WTC11 (cell line): Measurements from ENCODE around the gene PLXNB2. TPM values are rescaled to one million over a fixed set of nuclear protein-coding genes. Genes with fewer than 3 reads are reported as not detected.
A peak's percentile ranks its signal among the peaks of the same experiment; 100 is the strongest.

Experiments used
- ATAC-seq: fragments of 200-7000 bp; cut with Tn5 transposase; 2 replicates; pipeline ENCODE4 v1.10.0; 2021; ENCODE audit warnings: mild to moderate bottlenecking, moderate library complexity
- CTCF ChIA-PET: fragments of 300-600 bp; sonication (Branson Sonifier 250); formaldehyde crosslinking; loops from one replicate; lab custom pipeline; 2021; ENCODE audit warnings: antibody characterized with exemption; lab: Charles Lee
- POLR2A ChIA-PET: fragments of 350-600 bp; sonication (Branson Sonifier 250); formaldehyde crosslinking; loops from one replicate; lab custom pipeline; 2021; ENCODE audit warnings: antibody characterized with exemption; lab: Charles Lee
- DNase-seq: peaks from one replicate; pipeline ENCODE4 v3.0.0; 2021; ENCODE audit warnings: low spot score
- H3K27ac Mint-ChIP-seq: 2 replicates; pipeline ENCODE4 v1.8.0; 2021; ENCODE audit warnings: mixed read lengths
- H3K27me3 Mint-ChIP-seq: 2 replicates; pipeline ENCODE4 v1.8.0; 2021; ENCODE audit warnings: low read depth, mild to moderate bottlenecking, moderate library complexity, mixed read lengths
- H3K36me3 Mint-ChIP-seq: 2 replicates; pipeline ENCODE4 v1.8.0; 2021; ENCODE audit warnings: mixed read lengths
- H3K4me1 Mint-ChIP-seq: 2 replicates; pipeline ENCODE4 v1.8.0; 2022; ENCODE audit warnings: mixed read lengths
- H3K4me3 Mint-ChIP-seq: 2 replicates; pipeline ENCODE4 v1.8.0; 2021; ENCODE audit warnings: mild to moderate bottlenecking, moderate library complexity, mixed read lengths
- H3K9me3 Mint-ChIP-seq: 2 replicates; pipeline ENCODE4 v1.8.0; 2021; ENCODE audit warnings: mixed read lengths
- ATF1 ChIP-seq: sonication (generic); formaldehyde crosslinking; IDR thresholded peaks from 2 replicates; pipeline ENCODE4 v1.8.1; 2023; ENCODE audit warnings: mild to moderate bottlenecking, moderate library complexity, missing genetic modification reagents
- ATF3 ChIP-seq: sonication (generic); formaldehyde crosslinking; conservative IDR thresholded peaks from 2 replicates; pipeline ENCODE4 v1.8.1; 2022; ENCODE audit warnings: mild to moderate bottlenecking, missing genetic modification reagents
- CREM ChIP-seq: sonication (generic); formaldehyde crosslinking; IDR thresholded peaks from 2 replicates; pipeline ENCODE4 v1.8.1; 2022; ENCODE audit warnings: mild to moderate bottlenecking, missing genetic modification reagents, moderate library complexity
- ELF4 ChIP-seq: sonication (generic); formaldehyde crosslinking; IDR thresholded peaks from 2 replicates; pipeline ENCODE4 v1.8.1; 2022; ENCODE audit warnings: low read depth, mild to moderate bottlenecking, moderate library complexity, missing genetic modification reagents
- FOXP1 ChIP-seq: sonication (generic); formaldehyde crosslinking; IDR thresholded peaks from 2 replicates; pipeline ENCODE4 v1.8.0; 2022; ENCODE audit warnings: missing genetic modification reagents, mild to moderate bottlenecking, moderate library complexity, borderline replicate concordance
- MYBL2 ChIP-seq: sonication (generic); formaldehyde crosslinking; IDR thresholded peaks from 2 replicates; pipeline ENCODE4 v1.8.1; 2023; ENCODE audit warnings: mild to moderate bottlenecking, moderate library complexity, missing genetic modification reagents
- NFYB ChIP-seq: sonication (generic); formaldehyde crosslinking; conservative IDR thresholded peaks from 2 replicates; pipeline ENCODE4 v1.8.0; 2022; ENCODE audit warnings: low read depth, missing genetic modification reagents
- NR1H2 ChIP-seq: sonication (generic); formaldehyde crosslinking; IDR thresholded peaks from 2 replicates; pipeline ENCODE4 v1.9.0; 2021; ENCODE audit warnings: mild to moderate bottlenecking, moderate library complexity, missing genetic modification reagents
- OVOL2 ChIP-seq: fragments of 250-450 bp; sonication (Bioruptor Pico); IDR thresholded peaks from 2 replicates; pipeline ENCODE4 v1.9.0; 2021; ENCODE audit warnings: mild to moderate bottlenecking, borderline replicate concordance
- PRDM15 ChIP-seq: sonication (generic); formaldehyde crosslinking; IDR thresholded peaks from 2 replicates; pipeline ENCODE4 v1.8.0; 2022; ENCODE audit warnings: missing genetic modification reagents
- PRRX2 ChIP-seq: fragments of 250-450 bp; sonication (Bioruptor Pico); IDR thresholded peaks from 2 replicates; pipeline ENCODE4 v1.8.0; 2021; ENCODE audit warnings: mild to moderate bottlenecking
- SMAD4 ChIP-seq: sonication (generic); formaldehyde crosslinking; IDR thresholded peaks from 2 replicates; pipeline ENCODE4 v1.8.0; 2022; ENCODE audit warnings: mild to moderate bottlenecking, missing genetic modification reagents
- SOX15 ChIP-seq: fragments of 250-450 bp; sonication (Bioruptor Pico); IDR thresholded peaks from 2 replicates; pipeline ENCODE4 v1.9.0; 2021; ENCODE audit warnings: mild to moderate bottlenecking
- TCF7 ChIP-seq: sonication (generic); formaldehyde crosslinking; IDR thresholded peaks from 2 replicates; pipeline ENCODE4 v1.8.0; 2022; ENCODE audit warnings: mild to moderate bottlenecking, low read depth, missing genetic modification reagents, moderate library complexity
- TEAD4 ChIP-seq: sonication (generic); formaldehyde crosslinking; IDR thresholded peaks from 2 replicates; pipeline ENCODE4 v1.8.0; 2022; ENCODE audit warnings: mild to moderate bottlenecking, missing genetic modification reagents
- ZBTB21 ChIP-seq: sonication (generic); formaldehyde crosslinking; IDR thresholded peaks from 2 replicates; pipeline ENCODE4 v1.8.1; 2023; ENCODE audit warnings: mild to moderate bottlenecking, missing genetic modification reagents, borderline replicate concordance
- ZMAT4 ChIP-seq: fragments of 250-450 bp; sonication (Bioruptor Pico); IDR thresholded peaks from 2 replicates; pipeline ENCODE4 v1.9.0; 2021; ENCODE audit warnings: mild to moderate bottlenecking
- ZNF121 ChIP-seq: sonication (generic); formaldehyde crosslinking; IDR thresholded peaks from 2 replicates; pipeline ENCODE4 v1.8.0; 2023; ENCODE audit warnings: missing genetic modification reagents
- ZNF138 ChIP-seq: sonication (generic); formaldehyde crosslinking; conservative IDR thresholded peaks from 2 replicates; pipeline ENCODE4 v1.8.1; 2022; ENCODE audit warnings: mild to moderate bottlenecking, moderate library complexity, missing genetic modification reagents
- ZNF219 ChIP-seq: sonication (generic); formaldehyde crosslinking; IDR thresholded peaks from 2 replicates; pipeline ENCODE4 v1.8.0; 2023; ENCODE audit warnings: missing genetic modification reagents, mild to moderate bottlenecking, borderline replicate concordance
- ZNF671 ChIP-seq: fragments of 250-450 bp; sonication (Bioruptor Pico); IDR thresholded peaks from 2 replicates; pipeline ENCODE4 v1.8.0; 2021; ENCODE audit warnings: mild to moderate bottlenecking
- total RNA-seq: library from RNA; stranded (reverse); gene quantifications from 3 replicates; pipeline ENCODE4 v1.2.3, GENCODE V29; 2021
- TF ChIP-seq, protein P1 (sequence below): sonication (generic); formaldehyde crosslinking; IDR thresholded peaks from 2 replicates; pipeline ENCODE4 v1.8.1; 2023; ENCODE audit warnings: mild to moderate bottlenecking, missing genetic modification reagents, moderate library complexity
- TF ChIP-seq, protein P2 (sequence below): sonication (generic); formaldehyde crosslinking; IDR thresholded peaks from 2 replicates; pipeline ENCODE4 v1.8.0; 2022; ENCODE audit warnings: mild to moderate bottlenecking, missing genetic modification reagents

Gene PLXNB2
- total RNA-seq, 1 experiment from 2014 or later = 113 TPM

GRCh38 chr22:50326225-50326955 is 18.9 kb upstream of the PLXNB2 start:
- CTCF ChIA-PET = interaction anchor here (0.5 to 4.9 kb wide), 18 partner anchors 10 to 199 kb away, joined by 3 to 41 read pairs (median 6); partner anchors contain the start of genes HDAC10 and MAPK12
- TF ChIP-seq SMAD4 (no peak), OVOL2 (no peak), TEAD4 (CRISPR knock-in tag) (no peak), NR1H2 (CRISPR knock-in tag) (no peak), PRDM15 (CRISPR knock-in tag) (no peak), ZNF121 (no peak), ZMAT4 (CRISPR knock-in tag) (no peak), SOX15 (no peak), ZBTB21 (no peak), PRRX2 (CRISPR knock-in tag) (no peak), NFYB (CRISPR knock-in tag) (no peak), ZNF219 (CRISPR knock-in tag) (no peak), FOXP1 (CRISPR knock-in tag) (no peak), ZNF138 (no peak), CREM (CRISPR knock-in tag) (no peak)
- TF ChIP-seq, protein P1, sequence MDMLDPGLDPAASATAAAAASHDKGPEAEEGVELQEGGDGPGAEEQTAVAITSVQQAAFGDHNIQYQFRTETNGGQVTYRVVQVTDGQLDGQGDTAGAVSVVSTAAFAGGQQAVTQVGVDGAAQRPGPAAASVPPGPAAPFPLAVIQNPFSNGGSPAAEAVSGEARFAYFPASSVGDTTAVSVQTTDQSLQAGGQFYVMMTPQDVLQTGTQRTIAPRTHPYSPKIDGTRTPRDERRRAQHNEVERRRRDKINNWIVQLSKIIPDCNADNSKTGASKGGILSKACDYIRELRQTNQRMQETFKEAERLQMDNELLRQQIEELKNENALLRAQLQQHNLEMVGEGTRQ (CRISPR knock-in tag) = no peak
- TF ChIP-seq, protein P2, sequence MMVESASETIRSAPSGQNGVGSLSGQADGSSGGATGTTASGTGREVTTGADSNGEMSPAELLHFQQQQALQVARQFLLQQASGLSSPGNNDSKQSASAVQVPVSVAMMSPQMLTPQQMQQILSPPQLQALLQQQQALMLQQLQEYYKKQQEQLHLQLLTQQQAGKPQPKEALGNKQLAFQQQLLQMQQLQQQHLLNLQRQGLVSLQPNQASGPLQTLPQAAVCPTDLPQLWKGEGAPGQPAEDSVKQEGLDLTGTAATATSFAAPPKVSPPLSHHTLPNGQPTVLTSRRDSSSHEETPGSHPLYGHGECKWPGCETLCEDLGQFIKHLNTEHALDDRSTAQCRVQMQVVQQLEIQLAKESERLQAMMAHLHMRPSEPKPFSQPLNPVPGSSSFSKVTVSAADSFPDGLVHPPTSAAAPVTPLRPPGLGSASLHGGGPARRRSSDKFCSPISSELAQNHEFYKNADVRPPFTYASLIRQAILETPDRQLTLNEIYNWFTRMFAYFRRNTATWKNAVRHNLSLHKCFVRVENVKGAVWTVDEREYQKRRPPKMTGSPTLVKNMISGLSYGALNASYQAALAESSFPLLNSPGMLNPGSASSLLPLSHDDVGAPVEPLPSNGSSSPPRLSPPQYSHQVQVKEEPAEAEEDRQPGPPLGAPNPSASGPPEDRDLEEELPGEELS (CRISPR knock-in tag) = no peak
- DNase-seq = peak; percentile 30
- H3K4me1 Mint-ChIP-seq = peaks cover 3% of the 10 kb centered on the region; the same call in 1 of the 2 replicates
- peak overlapping the region; percentile 87 for H3K4me3 Mint-ChIP-seq
- no peaks in the 10 kb centered on the region for H3K36me3 Mint-ChIP-seq
- peak; percentile 40 for ATAC-seq
- POLR2A ChIA-PET = no interaction called here
- H3K9me3 Mint-ChIP-seq = no peaks in the 10 kb centered on the region
- H3K27ac Mint-ChIP-seq = no peak overlapping the region
- H3K27me3 Mint-ChIP-seq = peaks cover 28% of the 10 kb centered on the region

- H3K9me3 Mint-ChIP-seq = no peaks in the 10 kb centered on the region
- TF ChIP-seq ATF1 = no peak
- no peak for TF ChIP-seq CREM (CRISPR knock-in tag)
- TF ChIP-seq PRDM15 (CRISPR knock-in tag) = no peak
- no peak for TF ChIP-seq MYBL2 (CRISPR knock-in tag)
- TF ChIP-seq TCF7 = no peak
- TF ChIP-seq SOX15 = no peak
- no peak for TF ChIP-seq ATF3 (CRISPR knock-in tag)
- TF ChIP-seq ELF4 = no peak
- TF ChIP-seq ZNF671 (CRISPR knock-in tag) = no peak
These were observed 18.2 kb upstream of the PLXNB2 start for GRCh38 chr22:50325444-50326224.

More at GRCh38 chr22:50325444-50326224, 18.2 kb upstream of the PLXNB2 start:
- Mint-ChIP-seq H3K36me3 (no peaks in the 10 kb centered on the region), H3K4me1 (peaks cover 3% of the 10 kb centered on the region; the same call in 1 of the 2 replicates), H3K27me3 (peaks cover 25% of the 10 kb centered on the region), H3K27ac (no peak overlapping the region), H3K4me3 (peak overlapping the region; percentile 87)
- ATAC-seq (no peak), DNase-seq (no peak)
- POLR2A ChIA-PET = no interaction called here
- CTCF ChIA-PET = interaction anchor here (0.7 to 4.9 kb wide), 9 partner anchors 9 to 85 kb away, joined by 4 to 41 read pairs (median 9); partner anchors contain the start of gene HDAC10
